ENCODE data around the gene GINS1.

- TF ChIP-seq EZH2 (IDR thresholded peaks at IDR 0.05): no peak
- TF ChIP-seq, protein P1, sequence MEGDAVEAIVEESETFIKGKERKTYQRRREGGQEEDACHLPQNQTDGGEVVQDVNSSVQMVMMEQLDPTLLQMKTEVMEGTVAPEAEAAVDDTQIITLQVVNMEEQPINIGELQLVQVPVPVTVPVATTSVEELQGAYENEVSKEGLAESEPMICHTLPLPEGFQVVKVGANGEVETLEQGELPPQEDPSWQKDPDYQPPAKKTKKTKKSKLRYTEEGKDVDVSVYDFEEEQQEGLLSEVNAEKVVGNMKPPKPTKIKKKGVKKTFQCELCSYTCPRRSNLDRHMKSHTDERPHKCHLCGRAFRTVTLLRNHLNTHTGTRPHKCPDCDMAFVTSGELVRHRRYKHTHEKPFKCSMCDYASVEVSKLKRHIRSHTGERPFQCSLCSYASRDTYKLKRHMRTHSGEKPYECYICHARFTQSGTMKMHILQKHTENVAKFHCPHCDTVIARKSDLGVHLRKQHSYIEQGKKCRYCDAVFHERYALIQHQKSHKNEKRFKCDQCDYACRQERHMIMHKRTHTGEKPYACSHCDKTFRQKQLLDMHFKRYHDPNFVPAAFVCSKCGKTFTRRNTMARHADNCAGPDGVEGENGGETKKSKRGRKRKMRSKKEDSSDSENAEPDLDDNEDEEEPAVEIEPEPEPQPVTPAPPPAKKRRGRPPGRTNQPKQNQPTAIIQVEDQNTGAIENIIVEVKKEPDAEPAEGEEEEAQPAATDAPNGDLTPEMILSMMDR (IDR thresholded peaks at IDR 0.05 in 2 of 3, conservative IDR thresholded peaks at IDR 0.05 in 1 of 3; ENCODE audit: borderline replicate concordance in 1 of 3, insufficient read depth in 1 of 3, low read depth in 2 of 3, low read length in 2 of 3): no peak
- TF ChIP-seq POLR2A (IDR thresholded peaks at IDR 0.05; ENCODE audit: borderline replicate concordance, extremely low read depth, insufficient read depth, insufficient read length): no peak
- no peak for TF ChIP-seq YY1 (IDR thresholded peaks at IDR 0.05; ENCODE audit: extremely low read depth, insufficient replicate concordance, low read depth, low read length)
Measured at GRCh38 chr20:25447671-25448070, 40.2 kb downstream of the GINS1 start.

Data from HCT116 (cell line).